Measurements from ENCODE around the gene TESK2.

DNA sequence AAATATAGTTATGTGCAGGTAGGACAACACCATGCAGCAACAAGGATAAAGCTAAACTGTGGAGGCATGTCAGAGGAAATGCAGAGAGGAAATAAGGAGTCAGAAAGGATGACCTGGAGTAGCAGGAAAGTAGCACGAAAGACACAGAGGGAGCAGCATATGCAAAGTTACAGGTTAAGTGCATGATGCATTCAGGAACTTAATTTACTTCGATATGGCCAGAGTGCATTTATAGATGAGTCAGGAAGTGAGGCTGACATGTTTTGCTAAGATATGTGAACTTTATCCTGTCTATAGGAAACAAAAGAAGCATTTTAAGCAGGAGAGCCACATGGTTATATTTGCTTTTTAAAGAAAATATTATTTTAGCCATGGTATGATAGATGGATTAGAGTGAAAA lies 135.3 kb downstream of the TESK2 start:
- no peak for TF ChIP-seq EZH2phosphoT487 (IDR thresholded peaks at IDR 0.05; ENCODE audit: insufficient read depth, low read depth)
- no peak for TF ChIP-seq EZH2 (IDR thresholded peaks at IDR 0.05; ENCODE audit: insufficient read depth, poor library complexity, severe bottlenecking)

Measured in GM23248 (cell line).